WERI-Rb-1 (cell line): ENCODE measurements around the gene ST8SIA1.

ENCODE experiments used
- DNase-seq: peaks from one replicate; pipeline ENCODE4 v3.0.0-alpha.2; 2020
- H3K27ac ChIP-seq: fragments of 250-450 bp; sonication (Bioruptor Pico); 2 replicates; pipeline ENCODE4 v1.5.1; 2020; ENCODE audit warnings: mild to moderate bottlenecking, moderate library complexity
- H3K27me3 ChIP-seq: fragments of 250-450 bp; sonication (Bioruptor Pico); 2 replicates; pipeline ENCODE4 v1.5.1; 2021; ENCODE audit warnings: mild to moderate bottlenecking, low read depth, moderate library complexity; ENCODE audit not compliant: insufficient read depth, severe bottlenecking
- H3K36me3 ChIP-seq: fragments of 250-450 bp; sonication (Bioruptor Pico); 2 replicates; pipeline ENCODE4 v1.5.1; 2020; ENCODE audit warnings: mild to moderate bottlenecking, moderate library complexity
- H3K4me3 ChIP-seq: 2 replicates; pipeline ENCODE4 v1.5.1; 2011; ENCODE audit warnings: low read depth, mild to moderate bottlenecking, control low read depth, low read length
- H3K9me3 ChIP-seq: fragments of 250-450 bp; sonication (Bioruptor Pico); 2 replicates; pipeline ENCODE4 v1.5.1; 2021; ENCODE audit warnings: mild to moderate bottlenecking, moderate library complexity; ENCODE audit not compliant: severe bottlenecking
- TF ChIP-seq, protein P1 (sequence below): IDR thresholded peaks from 2 replicates; pipeline ENCODE4 v1.5.1; 2011; ENCODE audit warnings: low read depth, mild to moderate bottlenecking, control low read depth, inconsistent platforms, low read length

The ST8SIA1 gene

DNA sequence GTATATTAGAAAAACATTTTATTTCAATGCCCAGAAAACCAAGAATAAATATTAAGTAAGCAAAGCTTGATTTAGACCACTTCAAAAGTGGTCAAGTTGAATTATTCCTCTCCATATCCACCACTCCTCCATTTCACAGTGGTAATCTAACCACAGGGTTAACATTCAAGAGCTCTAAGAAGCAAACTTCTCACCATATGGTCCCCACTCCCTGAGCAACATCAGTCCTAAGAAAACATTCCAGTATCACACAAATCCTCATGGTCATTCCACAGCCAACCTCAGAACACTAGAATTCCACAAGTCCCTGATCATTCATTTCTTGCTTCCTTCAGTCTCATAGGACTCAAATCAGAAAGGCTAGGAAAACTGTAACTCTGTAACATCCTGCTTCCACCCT is 47.9 kb downstream of the ST8SIA1 start:
- Histone ChIP-seq H3K36me3 (no peaks in the 10 kb centered on the region), H3K27ac (no peak overlapping the region), H3K4me3 (no peak overlapping the region), H3K27me3 (no peaks in the 10 kb centered on the region), H3K9me3 (no peaks in the 10 kb centered on the region)
- DNase-seq, result no peak
- TF ChIP-seq, protein P1, sequence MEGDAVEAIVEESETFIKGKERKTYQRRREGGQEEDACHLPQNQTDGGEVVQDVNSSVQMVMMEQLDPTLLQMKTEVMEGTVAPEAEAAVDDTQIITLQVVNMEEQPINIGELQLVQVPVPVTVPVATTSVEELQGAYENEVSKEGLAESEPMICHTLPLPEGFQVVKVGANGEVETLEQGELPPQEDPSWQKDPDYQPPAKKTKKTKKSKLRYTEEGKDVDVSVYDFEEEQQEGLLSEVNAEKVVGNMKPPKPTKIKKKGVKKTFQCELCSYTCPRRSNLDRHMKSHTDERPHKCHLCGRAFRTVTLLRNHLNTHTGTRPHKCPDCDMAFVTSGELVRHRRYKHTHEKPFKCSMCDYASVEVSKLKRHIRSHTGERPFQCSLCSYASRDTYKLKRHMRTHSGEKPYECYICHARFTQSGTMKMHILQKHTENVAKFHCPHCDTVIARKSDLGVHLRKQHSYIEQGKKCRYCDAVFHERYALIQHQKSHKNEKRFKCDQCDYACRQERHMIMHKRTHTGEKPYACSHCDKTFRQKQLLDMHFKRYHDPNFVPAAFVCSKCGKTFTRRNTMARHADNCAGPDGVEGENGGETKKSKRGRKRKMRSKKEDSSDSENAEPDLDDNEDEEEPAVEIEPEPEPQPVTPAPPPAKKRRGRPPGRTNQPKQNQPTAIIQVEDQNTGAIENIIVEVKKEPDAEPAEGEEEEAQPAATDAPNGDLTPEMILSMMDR, result no peak

DNA sequence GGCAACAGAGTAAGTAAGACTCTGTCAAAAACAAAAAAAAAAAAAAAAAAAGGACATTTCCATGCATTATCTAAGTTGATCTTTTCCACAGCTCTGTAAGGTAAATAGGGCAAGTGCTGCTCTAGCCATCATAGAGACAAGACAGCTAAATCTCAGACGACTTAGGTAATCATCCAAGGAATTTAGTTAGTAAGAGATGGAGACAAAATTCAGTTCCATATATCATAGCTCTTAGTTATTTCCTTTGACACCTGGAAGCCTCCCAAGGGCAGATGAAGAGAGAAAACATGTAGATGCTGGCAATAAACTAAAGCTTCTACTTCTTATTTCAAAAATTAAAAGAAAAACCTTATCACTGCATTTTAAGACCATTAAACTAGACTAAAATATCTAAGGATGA is 48.7 kb downstream of the ST8SIA1 start:
- no peaks in the 10 kb centered on the region for H3K27me3 ChIP-seq
- H3K9me3 ChIP-seq, result no peaks in the 10 kb centered on the region
- H3K36me3 ChIP-seq, result no peaks in the 10 kb centered on the region
- no peak for DNase-seq
- H3K4me3 ChIP-seq, result no peak overlapping the region
- TF ChIP-seq, protein P1, result no peak
- no peak overlapping the region for H3K27ac ChIP-seq

DNA sequence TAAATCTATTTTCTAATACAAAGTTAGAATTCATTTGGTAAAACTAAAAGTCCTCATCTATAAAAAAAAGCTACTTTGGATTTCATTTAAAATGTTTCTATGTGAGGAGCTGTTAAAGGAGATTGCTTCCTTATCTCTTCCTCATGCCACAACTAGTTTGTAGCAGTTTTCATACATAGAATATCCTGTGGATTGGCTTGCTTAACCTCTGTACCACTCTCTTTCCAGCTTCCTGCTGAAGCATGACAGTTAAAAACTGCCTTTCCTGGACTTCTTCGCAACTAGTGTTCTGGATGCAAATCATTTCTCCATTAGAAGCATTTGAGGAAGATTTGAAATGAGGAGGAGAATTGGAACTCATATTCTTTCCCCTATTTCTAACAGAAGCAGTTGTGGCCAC is 49.6 kb downstream of the ST8SIA1 start:
- no peaks in the 10 kb centered on the region for H3K36me3 ChIP-seq
- H3K27me3 ChIP-seq, result no peaks in the 10 kb centered on the region
- no peak for DNase-seq
- no peak overlapping the region for H3K4me3 ChIP-seq
- H3K27ac ChIP-seq, result no peak overlapping the region
- TF ChIP-seq, protein P1, result no peak
- H3K9me3 ChIP-seq, result no peaks in the 10 kb centered on the region

DNA sequence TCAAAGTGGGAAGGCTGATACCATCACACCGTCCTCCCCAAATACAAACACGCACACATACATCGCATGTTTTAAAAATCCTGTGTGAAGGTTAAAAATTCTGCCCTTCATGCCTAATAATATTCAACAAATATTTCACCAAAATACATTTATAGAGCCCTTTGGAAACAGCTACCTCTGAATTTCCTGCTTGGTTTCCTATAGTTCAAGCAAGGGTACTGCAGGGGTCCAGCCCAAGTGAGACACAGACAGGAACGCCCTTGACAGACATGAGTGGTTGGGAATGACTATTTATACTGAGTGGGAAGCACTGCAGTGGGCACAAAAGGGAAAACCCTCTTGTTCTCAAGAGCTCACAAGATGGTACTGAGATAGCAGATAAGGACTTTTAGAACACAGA is 51.0 kb downstream of the ST8SIA1 start:
- Histone ChIP-seq H3K27ac (no peak overlapping the region), H3K9me3 (no peaks in the 10 kb centered on the region), H3K27me3 (no peaks in the 10 kb centered on the region), H3K4me3 (no peak overlapping the region), H3K36me3 (no peaks in the 10 kb centered on the region)
- no peak for DNase-seq
- TF ChIP-seq, protein P1, result no peak

DNA sequence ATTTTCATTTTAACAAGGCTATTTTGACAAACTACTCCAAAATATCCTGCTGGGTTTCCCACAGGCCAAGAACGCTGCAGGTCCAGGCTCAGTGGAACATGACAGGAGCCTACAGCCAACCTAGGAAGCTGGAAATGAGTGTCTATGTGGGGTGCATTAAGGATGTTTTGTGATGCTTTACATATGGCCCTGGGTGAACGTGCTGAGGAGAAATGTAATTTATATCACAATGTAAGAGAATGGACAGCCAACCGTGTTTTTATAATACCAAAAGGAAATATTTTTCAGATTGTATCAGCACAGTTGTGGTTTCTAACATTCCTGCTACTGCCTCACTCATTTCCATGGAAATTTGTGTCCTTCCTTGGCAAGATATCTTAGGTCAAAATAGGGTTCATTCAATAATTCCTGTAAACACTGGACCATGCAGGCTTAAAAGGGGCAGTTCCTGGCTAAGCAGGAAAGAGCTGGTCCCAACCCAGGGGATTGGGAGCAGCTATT is 51.5 kb downstream of the ST8SIA1 start:
- Histone ChIP-seq H3K4me3 (no peak overlapping the region), H3K9me3 (no peaks in the 10 kb centered on the region), H3K36me3 (no peaks in the 10 kb centered on the region), H3K27ac (no peak overlapping the region), H3K27me3 (no peaks in the 10 kb centered on the region)
- TF ChIP-seq, protein P1, result no peak
- DNase-seq, result no peak

DNA sequence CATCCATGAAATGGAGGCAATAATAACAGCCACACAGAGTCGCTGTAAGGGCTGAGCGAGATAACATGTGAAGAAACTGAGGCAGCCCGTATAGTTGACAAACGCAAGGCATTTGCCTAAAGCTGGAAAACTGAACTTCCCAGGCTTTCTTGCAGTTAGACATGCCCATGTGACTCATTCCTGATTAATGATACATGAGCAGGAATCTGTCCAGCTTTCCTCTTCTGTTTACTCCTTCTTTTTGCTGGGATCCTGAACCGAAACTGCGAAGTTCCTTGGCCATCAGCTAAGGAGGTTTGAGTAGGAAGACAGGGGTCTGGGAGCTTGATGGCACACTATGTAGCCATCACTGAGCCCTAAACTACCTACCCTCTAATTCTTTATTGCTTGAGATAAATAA is 52.2 kb downstream of the ST8SIA1 start:
- Histone ChIP-seq H3K27me3 (no peaks in the 10 kb centered on the region), H3K4me3 (no peak overlapping the region), H3K36me3 (no peaks in the 10 kb centered on the region), H3K9me3 (no peaks in the 10 kb centered on the region), H3K27ac (no peak overlapping the region)
- TF ChIP-seq, protein P1, result no peak
- no peak for DNase-seq
